LNCaP clone FGC (cell line): Measurements from ENCODE around the gene PRKD1.

Experiments used
- DNase-seq: peaks from one replicate; pipeline ENCODE4 v3.0.0-alpha.2; 2011; ENCODE audit warnings: low read depth
- H3K4me3 ChIP-seq: 2 replicates; pipeline ENCODE4 v1.5.1; 2011; ENCODE audit warnings: mild to moderate bottlenecking, low read depth, low read length, control low read depth
- TF ChIP-seq, protein P1 (sequence below): IDR thresholded peaks from 2 replicates; pipeline ENCODE4 v1.5.1; 2012; ENCODE audit warnings: mild to moderate bottlenecking; ENCODE audit not compliant: control insufficient read depth, insufficient read depth; ENCODE audit errors: extremely low read depth

The PRKD1 gene

DNA sequence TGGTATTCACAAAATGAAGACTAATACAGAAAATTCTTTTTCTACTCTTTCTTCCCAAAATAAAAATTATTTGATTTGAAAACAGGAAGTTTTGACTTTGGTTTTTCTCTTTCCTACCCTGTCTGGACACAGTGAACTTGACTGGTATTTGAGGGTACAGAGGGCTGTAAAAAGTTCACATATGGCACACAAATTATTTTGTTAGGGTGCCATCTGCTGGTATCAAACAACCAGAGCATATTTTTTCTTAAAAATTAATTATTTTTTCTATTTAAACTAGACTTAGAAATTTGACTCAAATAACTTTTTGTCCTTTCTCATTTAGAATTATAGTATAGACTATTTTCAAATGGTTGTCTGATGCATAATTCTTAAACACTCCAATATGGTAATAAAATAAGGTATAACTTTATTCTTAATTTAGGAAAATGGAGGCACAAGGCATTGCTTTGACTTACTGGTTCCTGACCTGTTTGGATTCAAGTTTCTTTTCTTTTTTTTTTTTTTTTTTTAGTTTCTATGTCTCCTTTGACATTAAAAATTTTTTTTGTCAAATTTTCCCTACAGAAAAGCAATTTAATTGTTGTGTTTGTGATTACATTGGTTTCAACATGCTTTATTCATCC, 390.6 kb downstream of the PRKD1 start:
- no peak overlapping the region for H3K4me3 ChIP-seq
- TF ChIP-seq, protein P1, sequence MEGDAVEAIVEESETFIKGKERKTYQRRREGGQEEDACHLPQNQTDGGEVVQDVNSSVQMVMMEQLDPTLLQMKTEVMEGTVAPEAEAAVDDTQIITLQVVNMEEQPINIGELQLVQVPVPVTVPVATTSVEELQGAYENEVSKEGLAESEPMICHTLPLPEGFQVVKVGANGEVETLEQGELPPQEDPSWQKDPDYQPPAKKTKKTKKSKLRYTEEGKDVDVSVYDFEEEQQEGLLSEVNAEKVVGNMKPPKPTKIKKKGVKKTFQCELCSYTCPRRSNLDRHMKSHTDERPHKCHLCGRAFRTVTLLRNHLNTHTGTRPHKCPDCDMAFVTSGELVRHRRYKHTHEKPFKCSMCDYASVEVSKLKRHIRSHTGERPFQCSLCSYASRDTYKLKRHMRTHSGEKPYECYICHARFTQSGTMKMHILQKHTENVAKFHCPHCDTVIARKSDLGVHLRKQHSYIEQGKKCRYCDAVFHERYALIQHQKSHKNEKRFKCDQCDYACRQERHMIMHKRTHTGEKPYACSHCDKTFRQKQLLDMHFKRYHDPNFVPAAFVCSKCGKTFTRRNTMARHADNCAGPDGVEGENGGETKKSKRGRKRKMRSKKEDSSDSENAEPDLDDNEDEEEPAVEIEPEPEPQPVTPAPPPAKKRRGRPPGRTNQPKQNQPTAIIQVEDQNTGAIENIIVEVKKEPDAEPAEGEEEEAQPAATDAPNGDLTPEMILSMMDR = peak; percentile 30
- no peak for DNase-seq

DNA sequence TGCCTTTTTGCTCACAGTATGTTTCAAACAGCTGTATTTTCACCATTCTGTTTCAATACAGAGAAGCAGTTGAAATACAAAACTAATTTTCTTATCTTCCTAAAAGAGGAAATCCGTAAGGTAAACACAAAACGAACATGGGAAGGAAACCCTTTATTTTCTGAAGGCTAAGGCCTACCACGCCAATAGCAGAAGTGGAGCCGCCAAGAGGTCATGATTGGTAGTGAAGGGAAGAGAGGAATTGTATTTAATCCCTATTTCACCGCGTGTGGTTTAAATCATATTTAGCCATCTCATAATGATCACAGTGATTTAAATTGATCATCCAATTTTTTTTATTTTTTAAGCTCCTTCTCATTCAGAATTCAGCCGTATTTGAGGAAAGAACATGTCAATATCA, 398.2 kb downstream of the PRKD1 start:
- no peak for DNase-seq
- H3K4me3 ChIP-seq = no peak overlapping the region
- TF ChIP-seq, protein P1 = 0 out of 2 replicates have a peak, but pooled peaks have one; percentile 23

DNA sequence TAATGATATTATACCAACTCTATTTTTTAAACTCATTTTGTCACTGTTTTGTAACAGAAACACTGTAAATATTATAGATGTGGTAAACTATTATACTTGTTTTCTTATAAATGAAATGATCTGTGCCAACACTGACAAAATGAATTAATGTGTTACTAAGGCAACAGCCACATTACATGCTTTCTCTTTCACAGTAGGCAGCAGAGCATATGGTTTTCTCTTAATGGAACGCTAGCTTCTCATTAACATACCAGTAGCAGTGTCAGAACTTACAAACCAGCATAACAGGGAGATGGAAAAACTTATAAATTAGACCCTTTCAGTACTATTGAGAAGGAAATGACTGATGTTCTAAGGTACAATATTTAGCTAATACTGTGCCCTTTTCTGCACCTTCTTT, 398.8 kb downstream of the PRKD1 start:
- TF ChIP-seq, protein P1 = no peak
- no peak for DNase-seq
- no peak overlapping the region for H3K4me3 ChIP-seq

DNA sequence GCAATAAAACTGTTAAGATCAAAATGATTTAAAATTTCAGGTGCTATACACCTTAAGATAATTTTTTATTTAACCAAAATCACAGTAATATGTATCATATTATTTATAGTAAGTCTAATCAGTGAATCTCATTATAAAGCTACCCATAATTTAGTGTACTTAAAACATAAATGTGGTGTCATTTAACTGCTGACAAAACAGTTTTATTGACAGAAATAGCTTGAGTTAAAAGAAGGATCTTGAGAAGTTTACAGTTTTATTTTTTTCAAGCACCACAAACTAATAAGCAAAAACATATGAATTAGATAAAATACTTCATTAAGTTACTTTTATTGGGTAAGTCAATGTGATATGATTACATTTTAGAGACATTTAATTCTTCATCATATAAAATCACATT, 400.4 kb downstream of the PRKD1 start:
- TF ChIP-seq, protein P1 = no peak
- H3K4me3 ChIP-seq = no peak overlapping the region
- DNase-seq = no peak
